Ishikawa (cell line): ENCODE measurements around the gene FOXP1.

Source experiments
- CEBPB ChIP-seq: IDR thresholded peaks from 2 replicates; pipeline ENCODE4 v1.6.1; 2012
- CREB1 ChIP-seq: IDR thresholded peaks from 2 replicates; pipeline ENCODE4 v1.6.1; 2012; ENCODE audit warnings: low read depth
- EGR1 ChIP-seq: IDR thresholded peaks from 2 replicates; pipeline ENCODE4 v1.6.1; 2012
- EP300 ChIP-seq: IDR thresholded peaks from 2 replicates; pipeline ENCODE4 v1.6.1; 2012; ENCODE audit warnings: borderline replicate concordance
- FOXM1 ChIP-seq: IDR thresholded peaks from 2 replicates; pipeline ENCODE4 v1.6.1; 2012; ENCODE audit warnings: low read depth, borderline replicate concordance
- NFIC ChIP-seq: IDR thresholded peaks from 2 replicates; pipeline ENCODE4 v1.6.1; 2012
- RAD21 ChIP-seq: IDR thresholded peaks from 2 replicates; pipeline ENCODE4 v1.6.1; 2012; ENCODE audit warnings: low read depth
- REST ChIP-seq: IDR thresholded peaks from 2 replicates; pipeline ENCODE4 v1.6.1; 2012; ENCODE audit warnings: low read depth, mild to moderate bottlenecking
- TEAD4 ChIP-seq: IDR thresholded peaks from 2 replicates; pipeline ENCODE4 v1.6.1; 2012
- ZBTB7A ChIP-seq: IDR thresholded peaks from 2 replicates; pipeline ENCODE4 v1.6.1; 2012; ENCODE audit warnings: low read depth
- TF ChIP-seq, protein P1 (sequence below): IDR thresholded peaks from 2 replicates; pipeline ENCODE4 v1.6.1; 2012

- TF ChIP-seq EP300 (no peak), CEBPB (no peak), REST (no peak), RAD21 (no peak), CREB1 (no peak), FOXM1 (no peak), EGR1 (no peak), NFIC (no peak), ZBTB7A (no peak), TEAD4 (no peak)
- TF ChIP-seq, protein P1, sequence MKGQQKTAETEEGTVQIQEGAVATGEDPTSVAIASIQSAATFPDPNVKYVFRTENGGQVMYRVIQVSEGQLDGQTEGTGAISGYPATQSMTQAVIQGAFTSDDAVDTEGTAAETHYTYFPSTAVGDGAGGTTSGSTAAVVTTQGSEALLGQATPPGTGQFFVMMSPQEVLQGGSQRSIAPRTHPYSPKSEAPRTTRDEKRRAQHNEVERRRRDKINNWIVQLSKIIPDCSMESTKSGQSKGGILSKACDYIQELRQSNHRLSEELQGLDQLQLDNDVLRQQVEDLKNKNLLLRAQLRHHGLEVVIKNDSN: no peak
These were observed 4.1 kb downstream of the FOXP1 start for GRCh38 chr3:71579326-71579934.
